Fibroblast of upper back skin (primary cell): ENCODE measurements around the gene ITM2C.
A peak's percentile ranks its signal among the peaks of the same experiment; 100 is the strongest.

Experiments
- DNase-seq: peaks from one replicate; pipeline ENCODE4 v3.0.0-alpha.2; 2013

ITM2C gene

DNA sequence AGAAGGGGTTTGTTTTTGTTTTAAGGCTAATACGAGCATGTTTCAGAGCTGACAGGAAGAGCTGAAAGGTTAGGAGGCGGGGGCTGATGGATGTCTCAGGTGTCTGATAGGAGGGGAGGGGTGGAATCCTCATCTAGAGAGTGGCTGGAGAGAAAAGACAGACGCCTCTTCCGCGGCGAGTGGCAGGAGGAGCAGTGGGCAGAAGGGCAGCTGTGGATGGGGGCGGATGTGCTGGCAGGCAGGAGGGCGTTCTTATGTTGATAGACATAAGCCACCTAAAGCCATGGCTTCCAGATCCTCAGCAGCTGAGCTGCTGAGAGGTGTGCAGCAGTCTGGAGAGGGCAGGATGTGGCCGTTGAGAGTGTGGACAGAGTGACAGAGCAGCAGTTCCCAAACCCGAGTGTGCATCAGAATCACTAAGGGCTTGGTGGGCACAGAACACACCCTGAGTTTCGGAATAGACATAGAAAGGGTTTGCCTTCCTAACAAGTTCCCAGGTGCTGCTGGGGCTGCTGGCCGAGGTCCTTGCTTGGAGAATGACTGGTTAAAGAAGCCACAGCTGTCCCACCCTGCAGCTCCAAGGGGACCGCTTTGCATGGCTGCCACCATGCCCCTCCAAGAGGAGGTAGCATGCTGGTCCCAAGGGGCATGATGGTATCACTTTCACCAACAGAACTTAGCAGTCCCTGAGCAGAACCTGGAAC, 3.0 kb upstream of the ITM2C start:
- DNase-seq = no peak

DNA sequence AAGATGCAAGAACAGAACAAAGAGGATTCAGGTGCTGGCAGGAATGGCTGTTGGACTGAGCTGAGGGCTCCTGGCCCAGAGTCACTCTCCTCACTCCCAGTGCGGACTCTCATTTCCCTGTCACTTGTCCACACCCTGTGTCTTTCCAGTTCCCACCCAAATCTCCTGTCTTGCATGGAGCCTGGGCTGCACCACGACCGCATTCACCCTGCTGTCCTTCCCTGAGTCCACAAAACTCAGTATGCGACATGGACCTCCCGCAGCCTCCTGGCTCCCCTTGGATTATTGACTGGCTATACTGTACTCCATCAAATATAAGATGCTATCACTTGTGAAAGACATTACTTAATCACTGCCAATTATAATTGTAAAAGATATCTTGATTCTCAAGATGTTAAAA, 2.5 kb upstream of the ITM2C start:
- no peak for DNase-seq

DNA sequence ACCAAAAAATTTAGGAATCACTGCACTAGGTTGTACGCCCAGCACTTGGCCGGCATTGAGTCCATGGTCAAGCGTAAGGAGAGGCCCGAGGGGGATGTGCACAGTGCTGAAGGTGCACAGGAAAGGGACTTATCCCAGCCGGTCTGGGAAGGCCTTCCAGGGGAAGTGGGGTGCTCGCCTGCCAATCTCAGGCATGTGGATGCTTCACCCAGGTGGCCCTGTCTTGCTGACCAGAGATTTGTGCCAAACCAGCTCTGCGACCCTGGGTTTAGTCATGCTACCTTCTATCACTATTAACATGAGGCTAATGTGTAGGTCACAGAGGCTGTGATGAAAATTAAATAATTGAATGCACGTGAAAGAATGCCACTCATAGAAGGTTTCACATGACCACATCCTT, 1.7 kb upstream of the ITM2C start:
- no peak for DNase-seq

GRCh38 chr2:230863442-230864121, 1.2 kb upstream of the ITM2C start:
- DNase-seq = no peak

DNA sequence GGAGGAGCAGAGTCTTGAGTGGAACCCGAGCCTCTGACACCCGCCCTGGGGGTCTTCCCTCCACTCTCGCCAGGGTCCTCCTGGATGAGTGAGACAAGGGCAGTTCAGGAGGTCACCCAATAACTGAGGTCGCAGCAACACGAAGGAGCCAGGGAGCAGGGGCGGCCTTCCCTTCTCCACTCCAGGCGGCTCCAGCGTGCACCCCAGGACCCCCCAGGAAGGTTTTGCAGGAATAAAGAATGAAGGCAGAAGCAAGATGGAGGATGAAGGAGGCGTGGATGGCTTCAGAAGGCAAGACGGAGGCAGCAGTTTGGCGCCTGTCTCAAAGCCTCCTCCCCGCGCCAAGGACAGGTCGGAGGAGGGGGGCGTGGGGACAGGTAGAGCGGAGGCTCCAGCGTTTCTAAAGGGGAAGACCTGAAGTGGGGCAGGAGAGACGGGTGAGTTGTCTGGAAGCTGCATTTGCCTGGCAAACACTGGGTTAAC, 579 bp upstream of the ITM2C start:
- no peak for DNase-seq

- peak; percentile 39 for DNase-seq
Observed at GRCh38 chr2:230865307-230865765, 594 bp downstream of the ITM2C start.

- DNase-seq = peak; percentile 37
Observed at GRCh38 chr2:230865766-230866755, 1.3 kb downstream of the ITM2C start.

GRCh38 chr2:230866756-230867523, 2.2 kb downstream of the ITM2C start:
- DNase-seq = peak; percentile 40

GRCh38 chr2:230868161-230868946, 3.6 kb downstream of the ITM2C start:
- peak; percentile 27 for DNase-seq

- peak; percentile 11 for DNase-seq
Observed at GRCh38 chr2:230868947-230869913, 4.5 kb downstream of the ITM2C start.

DNA sequence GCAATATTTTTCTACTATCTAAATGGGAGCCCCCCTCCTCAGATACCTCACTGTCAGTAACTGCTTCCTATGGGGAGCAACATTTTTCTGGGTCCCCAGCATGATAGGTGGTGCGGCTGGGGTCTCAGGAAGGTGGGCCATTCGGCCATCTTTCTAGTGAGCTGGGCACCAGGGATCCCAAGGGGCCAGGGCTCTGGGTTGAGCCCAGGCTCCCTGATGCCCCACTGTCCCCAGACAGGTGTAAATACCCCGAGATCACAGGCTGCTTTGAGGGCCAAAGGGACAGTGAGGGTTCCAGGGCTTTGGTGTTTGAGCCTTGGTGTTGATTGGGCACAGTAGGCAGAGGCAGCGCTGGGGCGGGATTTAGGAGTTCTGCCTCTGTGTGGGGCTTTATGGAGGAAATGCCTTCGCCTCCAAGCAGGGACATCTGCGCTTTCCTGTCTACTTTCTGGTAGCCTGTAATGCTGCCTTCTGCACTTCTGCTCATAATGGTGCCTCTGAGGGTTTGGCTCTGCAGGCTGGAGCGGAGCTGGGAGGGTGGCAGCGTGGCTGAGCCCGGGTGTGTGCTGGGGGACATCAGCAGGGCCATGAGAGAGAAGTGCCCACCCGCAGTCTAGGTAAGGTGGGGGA, 5.3 kb downstream of the ITM2C start:
- DNase-seq = no peak

DNA sequence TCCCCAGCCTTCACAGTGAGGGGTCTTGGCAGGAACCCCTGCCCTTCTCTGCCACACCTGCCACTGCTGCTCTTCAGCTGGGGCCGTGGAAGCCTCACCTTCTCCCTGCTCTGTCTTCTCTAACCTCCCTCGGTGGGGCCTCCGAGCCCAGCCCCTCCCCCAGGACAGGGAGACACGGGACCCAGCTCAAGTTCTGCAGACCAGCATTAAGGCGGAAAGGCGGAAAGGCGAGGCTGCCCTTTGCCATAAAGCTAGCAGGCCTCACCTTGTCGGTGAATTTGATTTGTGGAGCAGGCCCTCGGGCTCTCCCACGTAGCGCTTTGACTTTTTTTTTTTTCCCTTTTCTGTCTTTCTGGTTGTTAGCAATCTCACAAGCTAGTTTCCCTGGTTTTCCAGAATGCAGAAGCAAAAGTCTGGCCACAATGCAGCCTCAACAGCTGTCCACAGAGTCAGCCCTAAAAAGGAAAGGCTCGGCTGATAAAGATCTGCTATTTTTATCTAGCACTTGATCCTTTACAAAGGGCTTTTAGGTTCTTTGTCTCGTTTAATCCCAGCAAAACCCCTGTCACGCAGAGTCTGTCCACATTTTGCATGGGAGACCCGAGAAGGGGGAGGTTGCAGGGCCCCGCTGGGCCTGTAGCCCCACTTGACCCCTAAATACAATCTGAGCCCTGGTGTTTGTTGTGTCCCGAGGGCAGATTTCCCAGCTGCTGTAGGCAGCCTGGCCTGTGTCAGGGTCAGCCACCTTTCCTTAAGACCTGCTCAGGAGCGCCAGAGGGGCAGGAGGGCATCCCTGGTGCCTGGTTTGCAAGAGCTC, 6.0 kb downstream of the ITM2C start:
- no peak for DNase-seq

DNA sequence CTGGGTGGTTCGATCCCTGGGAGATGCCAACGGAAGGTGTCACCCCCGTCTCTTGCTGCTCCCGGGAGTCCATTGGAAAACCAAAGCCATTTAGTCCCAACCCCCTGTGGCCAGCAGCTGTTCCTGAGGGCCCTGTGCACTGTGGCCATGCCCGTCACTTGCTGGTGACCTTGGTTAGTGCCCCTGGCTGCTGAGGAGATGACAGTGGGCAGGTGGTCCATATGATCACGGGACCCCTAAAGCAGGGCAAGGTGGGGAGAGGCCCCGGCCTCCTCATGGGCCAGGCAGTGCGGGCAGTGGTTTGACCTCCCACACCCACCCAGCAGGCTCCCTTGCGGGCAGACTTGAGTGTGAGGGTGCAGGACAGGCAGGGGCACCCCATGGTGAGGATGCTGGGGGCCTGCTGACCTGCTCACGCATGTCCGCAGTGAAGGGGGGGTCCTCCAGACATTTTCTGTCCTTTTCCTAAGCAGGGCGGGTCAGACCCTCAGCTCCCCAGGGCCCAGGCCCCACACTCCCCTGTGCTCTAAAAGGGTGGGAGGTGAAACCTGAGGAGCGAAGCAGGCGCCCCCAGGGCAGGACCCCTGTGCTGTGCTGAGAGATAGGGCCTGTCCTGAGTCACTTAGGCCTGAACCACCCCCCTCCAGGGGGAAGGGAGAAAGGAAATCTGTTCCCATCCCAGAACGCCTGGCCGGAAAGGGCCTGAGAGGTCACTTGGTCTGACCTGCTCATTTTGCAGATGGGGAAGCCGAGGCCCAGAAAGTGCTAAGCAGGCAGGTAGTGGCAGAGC, 6.8 kb downstream of the ITM2C start:
- no peak for DNase-seq

GRCh38 chr2:230872151-230872967, 7.6 kb downstream of the ITM2C start:
- DNase-seq = no peak

DNA sequence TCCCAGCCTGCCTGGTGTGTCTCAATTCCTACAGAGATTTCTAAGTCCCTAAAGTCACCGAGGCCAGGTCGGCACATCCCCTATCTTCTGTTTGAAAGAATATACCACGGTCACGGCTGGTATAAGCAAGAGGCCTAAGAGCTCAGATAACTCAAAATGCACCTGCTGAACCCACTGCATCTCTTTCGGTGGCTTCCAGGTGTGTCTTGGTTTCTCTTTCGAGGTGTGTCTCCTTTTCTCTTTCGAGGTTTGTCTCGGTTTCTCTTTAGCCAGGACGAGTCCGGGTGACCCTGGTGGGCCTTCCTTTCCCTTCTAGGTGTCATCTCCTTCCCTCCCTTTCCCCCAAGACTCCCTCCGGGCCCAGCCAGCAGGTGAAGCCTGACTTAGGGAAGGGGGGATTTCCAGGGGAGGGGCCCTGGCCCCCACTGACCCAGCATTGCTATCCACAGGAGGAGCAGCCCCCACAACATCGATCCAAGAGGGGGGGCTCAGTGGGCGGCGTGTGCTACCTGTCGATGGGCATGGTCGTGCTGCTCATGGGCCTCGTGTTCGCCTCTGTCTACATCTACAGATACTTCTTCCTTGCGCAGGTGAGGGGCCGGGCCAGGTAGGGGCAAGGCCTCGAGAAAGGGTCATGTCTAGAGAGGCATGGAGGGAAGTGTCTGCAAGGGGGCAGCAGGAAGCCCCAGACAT, 8.4 kb downstream of the ITM2C start:
- no peak for DNase-seq

DNA sequence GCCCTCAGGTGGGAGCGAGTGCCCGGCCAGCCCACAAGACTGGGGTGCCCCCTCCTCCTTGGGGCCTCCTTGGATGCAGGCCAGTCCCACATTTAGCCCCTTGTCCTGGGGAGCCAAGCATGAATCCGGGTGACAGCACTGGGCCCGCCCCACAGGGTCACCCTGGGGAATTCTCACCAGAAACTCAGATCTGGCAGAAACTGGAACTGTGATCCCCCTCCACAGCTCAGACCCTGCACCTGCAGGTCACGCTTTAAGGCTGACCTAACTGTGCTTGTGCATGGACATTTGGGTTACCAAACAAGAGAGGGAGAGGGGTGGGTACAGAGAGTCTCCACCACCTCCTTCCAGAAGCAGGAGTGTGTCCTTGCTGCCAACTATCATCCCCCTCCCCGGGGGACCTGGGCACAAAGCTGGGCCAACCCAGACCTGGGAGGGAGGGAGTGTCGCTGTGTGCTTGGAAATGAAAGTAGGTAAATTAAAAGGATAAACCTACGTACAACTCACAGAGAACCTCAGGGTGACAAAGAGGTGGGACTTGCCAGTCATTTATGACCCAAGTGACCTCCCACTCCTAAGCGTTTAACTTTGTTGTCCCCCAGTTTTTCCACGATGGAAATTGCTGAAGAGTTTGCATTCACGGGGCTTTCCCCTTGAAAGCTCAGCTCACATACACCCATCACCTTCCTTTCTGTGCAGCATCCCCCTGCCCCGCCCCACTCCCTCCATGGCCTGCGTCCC, 9.1 kb downstream of the ITM2C start:
- no peak for DNase-seq
